ENCODE data around the gene SMAD1.

SMAD1 gene

DNA sequence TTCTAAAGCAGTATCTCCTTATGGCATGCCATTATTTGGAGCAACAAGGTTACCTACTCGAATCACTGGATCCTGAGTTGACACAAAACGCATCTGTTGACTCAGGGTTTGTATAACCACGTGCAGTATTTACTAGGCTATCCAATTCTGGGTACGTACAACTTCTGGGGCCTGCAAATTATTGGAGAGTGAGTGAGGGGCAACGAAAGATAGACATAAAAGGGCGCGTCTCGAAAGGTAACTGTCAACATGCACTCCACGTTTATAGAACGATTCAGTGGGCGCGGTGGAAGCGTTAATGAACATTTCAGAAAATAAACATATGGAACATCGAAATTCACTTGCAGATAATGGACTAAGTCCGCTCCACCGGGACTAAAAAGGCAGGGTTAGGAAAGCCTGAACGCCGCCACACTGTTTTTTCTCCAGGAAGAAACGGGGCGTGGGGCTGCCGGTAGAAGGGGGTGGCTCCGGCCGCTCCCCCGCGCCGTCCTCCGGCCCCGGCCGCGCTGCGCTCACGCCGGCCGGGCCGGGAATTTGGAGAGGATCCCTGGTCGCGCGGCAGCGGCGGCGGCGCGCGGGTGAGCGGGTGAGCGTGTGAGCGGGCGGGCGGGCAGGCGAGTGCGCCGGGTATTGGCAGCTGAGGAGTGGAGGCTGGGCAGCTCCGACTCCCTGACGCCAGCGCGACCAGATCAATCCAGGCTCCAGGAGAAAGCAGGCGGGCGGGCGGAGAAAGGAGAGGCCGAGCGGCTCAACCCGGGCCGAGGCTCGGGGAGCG, at the start of gene SMAD1:
Gene SMAD1, plus strand, starts transcription at position 690 of the 778 bp plus-strand sequence. CDS start 32,761 bp downstream, outside the sequence.
- TF ChIP-seq, protein P1, sequence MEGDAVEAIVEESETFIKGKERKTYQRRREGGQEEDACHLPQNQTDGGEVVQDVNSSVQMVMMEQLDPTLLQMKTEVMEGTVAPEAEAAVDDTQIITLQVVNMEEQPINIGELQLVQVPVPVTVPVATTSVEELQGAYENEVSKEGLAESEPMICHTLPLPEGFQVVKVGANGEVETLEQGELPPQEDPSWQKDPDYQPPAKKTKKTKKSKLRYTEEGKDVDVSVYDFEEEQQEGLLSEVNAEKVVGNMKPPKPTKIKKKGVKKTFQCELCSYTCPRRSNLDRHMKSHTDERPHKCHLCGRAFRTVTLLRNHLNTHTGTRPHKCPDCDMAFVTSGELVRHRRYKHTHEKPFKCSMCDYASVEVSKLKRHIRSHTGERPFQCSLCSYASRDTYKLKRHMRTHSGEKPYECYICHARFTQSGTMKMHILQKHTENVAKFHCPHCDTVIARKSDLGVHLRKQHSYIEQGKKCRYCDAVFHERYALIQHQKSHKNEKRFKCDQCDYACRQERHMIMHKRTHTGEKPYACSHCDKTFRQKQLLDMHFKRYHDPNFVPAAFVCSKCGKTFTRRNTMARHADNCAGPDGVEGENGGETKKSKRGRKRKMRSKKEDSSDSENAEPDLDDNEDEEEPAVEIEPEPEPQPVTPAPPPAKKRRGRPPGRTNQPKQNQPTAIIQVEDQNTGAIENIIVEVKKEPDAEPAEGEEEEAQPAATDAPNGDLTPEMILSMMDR (IDR thresholded peaks at IDR 0.05; ENCODE audit: low read length, missing control alignments) = no peak
- DNase-seq (ENCODE audit: low read depth) = peak; percentile 89
- peak within 1 kb of the TSS; percentile 75 for H3K4me3 ChIP-seq (replicated peaks; ENCODE audit: low read depth, low read length)

DNA sequence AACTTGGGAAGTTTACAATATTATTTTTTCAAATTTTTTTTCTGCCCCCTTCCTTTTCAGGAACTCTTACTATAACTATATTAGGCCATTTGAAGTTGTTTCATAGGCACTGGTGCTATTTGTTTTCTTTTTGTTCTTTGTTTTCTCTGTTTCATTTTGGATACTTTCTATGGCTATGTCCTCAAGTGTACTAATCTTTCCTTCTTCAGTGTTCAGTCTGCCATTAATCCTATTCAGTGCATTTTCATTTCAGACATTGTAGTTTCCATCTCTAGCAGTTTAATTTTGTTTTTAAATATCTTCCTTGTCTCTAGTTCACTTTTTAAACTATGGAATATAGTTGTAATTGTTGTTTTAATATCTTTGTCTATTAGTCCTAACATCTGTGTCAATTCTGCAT, 48.0 kb upstream of the SMAD1 start:
- no peak overlapping the region for H3K4me3 ChIP-seq (replicated peaks; ENCODE audit: low read depth, low read length)
- no peak for DNase-seq (ENCODE audit: low read depth)
- TF ChIP-seq, protein P1 (IDR thresholded peaks at IDR 0.05; ENCODE audit: low read length, missing control alignments) = no peak

DNA sequence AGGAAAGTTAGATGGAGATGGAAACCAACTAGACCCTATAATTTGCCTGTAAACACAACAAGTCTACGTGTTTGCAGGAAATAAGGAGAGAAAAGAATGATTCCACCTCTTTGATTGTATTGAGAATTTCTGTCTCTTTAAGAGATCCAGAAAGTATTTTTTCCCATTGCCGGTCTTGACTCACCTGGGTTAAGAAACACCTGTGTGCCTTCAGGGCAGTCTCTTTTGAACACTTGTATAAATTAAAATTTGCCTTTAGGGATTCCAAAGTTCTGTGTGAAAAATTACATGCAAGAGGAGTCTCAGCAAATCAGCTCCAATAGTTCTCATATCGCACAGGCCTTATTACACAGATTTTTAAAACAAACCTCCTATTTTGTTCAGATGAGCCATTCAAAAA, 46.0 kb upstream of the SMAD1 start:
- DNase-seq (ENCODE audit: low read depth) = no peak
- TF ChIP-seq, protein P1 (IDR thresholded peaks at IDR 0.05; ENCODE audit: low read length, missing control alignments) = no peak
- H3K4me3 ChIP-seq (replicated peaks; ENCODE audit: low read depth, low read length) = no peak overlapping the region

DNA sequence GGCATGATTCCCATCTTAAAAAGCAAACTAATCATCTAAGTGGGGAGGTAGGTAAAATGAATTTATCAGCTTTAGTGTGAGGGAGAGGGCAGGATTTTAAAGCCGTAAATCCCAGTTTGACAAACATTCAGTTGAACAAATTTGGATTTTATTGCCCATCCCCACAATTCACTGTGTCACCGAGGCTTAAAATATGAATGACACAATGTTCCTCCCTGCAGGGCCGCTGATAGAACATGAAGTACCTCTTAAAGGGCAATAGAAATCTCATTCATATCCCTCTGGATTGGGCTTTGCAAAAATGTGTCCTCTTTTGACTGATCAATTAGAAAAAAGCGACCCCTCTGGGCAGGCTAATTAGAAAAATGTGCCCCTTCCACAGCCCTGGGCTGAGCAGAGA, 45.5 kb upstream of the SMAD1 start:
- H3K4me3 ChIP-seq (replicated peaks; ENCODE audit: low read depth, low read length) = no peak overlapping the region
- no peak for DNase-seq (ENCODE audit: low read depth)
- TF ChIP-seq, protein P1 (IDR thresholded peaks at IDR 0.05; ENCODE audit: low read length, missing control alignments) = no peak

DNA sequence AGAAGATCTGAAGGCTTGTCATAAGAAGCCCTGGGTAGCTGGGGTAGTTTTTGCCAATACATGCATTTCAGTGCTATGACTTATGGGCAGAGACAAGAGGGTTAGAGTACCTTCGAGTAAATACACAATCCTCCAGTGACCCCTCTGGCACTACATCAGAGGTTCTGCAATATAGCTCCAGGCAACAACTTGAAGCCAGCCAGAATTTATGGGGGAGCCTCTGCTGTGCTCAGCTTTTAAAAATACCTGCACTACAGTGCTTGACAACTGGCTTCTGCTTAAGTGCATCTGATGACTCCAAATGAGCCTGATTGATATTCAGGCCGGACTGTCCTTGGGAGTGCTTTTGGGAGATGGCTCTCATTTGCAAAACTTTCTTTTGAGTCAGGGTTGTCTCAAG, 44.9 kb upstream of the SMAD1 start:
- H3K4me3 ChIP-seq (replicated peaks; ENCODE audit: low read depth, low read length) = no peak overlapping the region
- DNase-seq (ENCODE audit: low read depth) = no peak
- TF ChIP-seq, protein P1 (IDR thresholded peaks at IDR 0.05; ENCODE audit: low read length, missing control alignments) = no peak

DNA sequence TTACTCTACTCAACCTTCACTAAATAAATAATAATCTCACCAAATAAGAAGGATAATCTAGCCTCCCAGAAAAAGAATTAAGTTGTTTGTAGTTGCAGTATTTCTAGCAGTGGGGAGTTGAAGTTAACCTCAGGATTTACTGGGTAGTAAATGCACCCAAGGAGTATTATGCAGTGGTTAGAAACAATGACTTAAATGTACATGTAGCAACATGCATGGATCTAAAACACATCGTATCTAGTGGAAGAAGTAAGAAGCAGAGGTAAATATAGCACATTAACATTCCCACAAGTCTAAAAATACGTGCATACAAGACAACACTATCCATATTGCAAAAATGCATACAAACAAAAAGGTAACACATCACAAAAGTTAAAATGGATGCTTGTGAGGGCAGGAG, 44.2 kb upstream of the SMAD1 start:
- no peak for DNase-seq (ENCODE audit: low read depth)
- no peak overlapping the region for H3K4me3 ChIP-seq (replicated peaks; ENCODE audit: low read depth, low read length)
- TF ChIP-seq, protein P1 (IDR thresholded peaks at IDR 0.05; ENCODE audit: low read length, missing control alignments) = no peak

DNA sequence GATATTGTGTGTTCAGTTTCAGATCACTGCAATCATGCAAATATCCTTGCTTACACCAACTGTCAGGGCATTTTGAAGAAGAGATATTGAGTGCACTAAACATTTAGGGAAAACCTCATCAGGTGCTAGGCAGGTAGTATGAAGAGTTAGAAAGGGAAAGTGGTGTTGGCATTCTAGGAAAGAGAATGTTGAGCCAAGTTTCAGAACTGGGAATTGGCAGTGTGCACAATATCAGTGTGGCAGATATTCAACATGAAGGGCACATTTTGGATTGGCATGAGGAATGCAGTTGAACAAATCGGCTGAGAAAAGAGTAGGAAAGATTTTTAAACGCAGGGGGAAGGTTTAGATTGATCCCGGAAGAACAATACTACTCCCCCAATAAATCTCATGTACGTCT, 43.4 kb upstream of the SMAD1 start:
- no peak for DNase-seq (ENCODE audit: low read depth)
- TF ChIP-seq, protein P1 (IDR thresholded peaks at IDR 0.05; ENCODE audit: low read length, missing control alignments) = no peak
- no peak overlapping the region for H3K4me3 ChIP-seq (replicated peaks; ENCODE audit: low read depth, low read length)
